Vagina (tissue), 2 donors: Measurements from ENCODE around the gene SLC25A4. TPM values are rescaled to one million over a fixed set of nuclear protein-coding genes. Genes with fewer than 3 reads are reported as not detected.
"Not testable (repeated sequence)": the region's sequence is repeated elsewhere in the genome, so short reads cannot be mapped to it uniquely, and the experiment has no call there.

ENCODE experiments used
- DNase-seq, 2 donors: peaks; one replicate each; pipeline ENCODE4 v3.0.0-alpha.2; 2017; ENCODE audit errors: extremely low spot score in 2 of 2
- H3K27ac ChIP-seq: fragments of 200-600 bp; sonication (generic); one replicate; pipeline ENCODE4 v1.5.1; 2019
- H3K27me3 ChIP-seq: fragments of 200-600 bp; sonication (generic); one replicate; pipeline ENCODE4 v1.5.1; 2019
- H3K36me3 ChIP-seq, 2 donors: fragments of 200-600 bp; sonication (generic); one replicate each; pipeline ENCODE4 v1.5.1; 2017 to 2019
- H3K4me1 ChIP-seq: fragments of 200-600 bp; sonication (generic); one replicate; pipeline ENCODE4 v1.5.1; 2019
- H3K4me3 ChIP-seq, 2 donors: fragments of 200-600 bp; sonication (generic); 1 replicate in 1 of 2; 2 replicates in 1 of 2; pipeline ENCODE4 v1.5.1; 2016 to 2019
- H3K9me3 ChIP-seq: fragments of 200-600 bp; sonication (generic); one replicate; pipeline ENCODE4 v1.5.1; 2019
- CTCF ChIP-seq, 3 experiments: fragments of 450-650 bp in 2 of 3; fragments of 200-600 bp in 1 of 3; sonication (generic) in 1 of 3; IDR thresholded peaks; one replicate each; pipeline ENCODE4 v1.5.1; 2017 to 2019; ENCODE audit warnings: antibody characterized with exemption in 3 of 3, mild to moderate bottlenecking in 2 of 3, moderate library complexity in 2 of 3
- POLR2A ChIP-seq, 2 donors: fragments of 450-650 bp; IDR thresholded peaks; one replicate each; pipeline ENCODE4 v1.6.1; 2017; ENCODE audit warnings: antibody characterized with exemption in 2 of 2, mild to moderate bottlenecking in 2 of 2, moderate library complexity in 2 of 2
- POLR2AphosphoS5 ChIP-seq, 2 donors: sonication (generic); formaldehyde crosslinking; IDR thresholded peaks; one replicate each; pipeline ENCODE4 v1.9.0; 2017; ENCODE audit warnings: antibody characterized with exemption in 2 of 2, mild to moderate bottlenecking in 2 of 2, low read depth in 1 of 2; ENCODE audit not compliant: insufficient read depth in 1 of 2
- intact Hi-C: fragments of 100-400 bp; cut with DNase I; formaldehyde crosslinking; loops from one replicate; pipeline ENCODE4 v1.15.1; 2023
- total RNA-seq: library from RNA; depleted of rRNA; stranded (reverse); fragments of >200 nt; gene quantifications from one replicate; pipeline ENCODE4 v1.2.3, GENCODE V29; 2016

The SLC25A4 gene
- total RNA-seq, 1 donor from 2014 or later, result 14.0 TPM

GRCh38 chr4:185106353-185106752 lies 36.7 kb upstream of the SLC25A4 start:
- no peak overlapping the region for H3K27ac ChIP-seq
- intact Hi-C loops, result no loop called here
- H3K4me3 ChIP-seq, result no peak overlapping the region
- no peak for DNase-seq
- TF ChIP-seq POLR2A (IDR thresholded peaks at IDR 0.05) (no peak), POLR2AphosphoS5 (IDR thresholded peaks at IDR 0.05; ENCODE audit: insufficient read depth in 1 of 2, low read depth in 1 of 2) (no peak)
- no peaks in the 10 kb centered on the region for H3K27me3 ChIP-seq
- H3K36me3 ChIP-seq, result no peaks in the 10 kb centered on the region
- H3K4me1 ChIP-seq, result no peaks in the 10 kb centered on the region
- H3K9me3 ChIP-seq, result no peaks in the 10 kb centered on the region

- H3K27ac ChIP-seq, H3K9me3 ChIP-seq, H3K27me3 ChIP-seq, H3K4me1 ChIP-seq, H3K36me3 ChIP-seq, H3K4me3 ChIP-seq, DNase-seq, intact Hi-C loops: not testable (repeated sequence)
Observed at GRCh38 chr4:185107574-185107973, 35.5 kb upstream of the SLC25A4 start.

GRCh38 chr4:185108185-185108584 lies 34.9 kb upstream of the SLC25A4 start:
- TF ChIP-seq CTCF (IDR thresholded peaks at IDR 0.05) (no peak), POLR2AphosphoS5 (IDR thresholded peaks at IDR 0.05; ENCODE audit: insufficient read depth in 1 of 2, low read depth in 1 of 2) (no peak), POLR2A (IDR thresholded peaks at IDR 0.05) (no peak)
- Histone ChIP-seq H3K4me3 (no peak overlapping the region), H3K36me3 (no peaks in the 10 kb centered on the region), H3K27ac (no peak overlapping the region), H3K4me1 (peaks cover 12% of the 10 kb centered on the region), H3K27me3 (no peaks in the 10 kb centered on the region), H3K9me3 (no peaks in the 10 kb centered on the region)
- DNase-seq, result no peak
- intact Hi-C loops, result no loop called here

GRCh38 chr4:185108669-185109068 lies 34.4 kb upstream of the SLC25A4 start:
- no peak for DNase-seq
- Histone ChIP-seq H3K4me1 (peaks cover 12% of the 10 kb centered on the region), H3K27ac (no peak overlapping the region), H3K27me3 (no peaks in the 10 kb centered on the region), H3K9me3 (no peaks in the 10 kb centered on the region), H3K36me3 (no peaks in the 10 kb centered on the region), H3K4me3 (no peak overlapping the region)
- intact Hi-C loops, result no loop called here
- TF ChIP-seq CTCF (IDR thresholded peaks at IDR 0.05) (no peak), POLR2AphosphoS5 (IDR thresholded peaks at IDR 0.05; ENCODE audit: insufficient read depth in 1 of 2, low read depth in 1 of 2) (no peak), POLR2A (IDR thresholded peaks at IDR 0.05) (no peak)

DNA sequence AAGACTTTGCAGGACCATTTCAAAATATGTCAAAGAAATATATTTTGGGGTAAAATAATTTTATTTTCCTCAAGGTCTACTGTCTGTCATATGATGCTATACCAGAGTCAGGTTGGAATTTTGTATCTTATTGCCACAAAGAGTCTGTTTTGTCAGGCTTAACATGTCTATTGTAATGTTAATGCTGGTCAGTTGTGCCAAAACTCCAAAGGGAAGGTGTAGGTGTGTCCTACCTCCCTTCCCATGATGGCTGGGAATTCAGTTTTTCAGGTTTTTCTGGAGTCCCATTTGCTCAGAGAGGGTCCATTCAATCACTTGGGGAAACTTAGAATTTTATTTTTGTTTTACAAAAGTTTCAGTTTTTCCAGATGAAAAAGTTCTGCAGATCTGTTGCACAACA lies 33.3 kb upstream of the SLC25A4 start:
- Histone ChIP-seq H3K36me3 (no peaks in the 10 kb centered on the region), H3K9me3 (no peaks in the 10 kb centered on the region), H3K4me3 (no peak overlapping the region), H3K4me1 (peaks cover 12% of the 10 kb centered on the region), H3K27me3 (no peaks in the 10 kb centered on the region), H3K27ac (no peak overlapping the region)
- no peak for TF ChIP-seq POLR2A (IDR thresholded peaks at IDR 0.05)
- no peak for TF ChIP-seq CTCF (IDR thresholded peaks at IDR 0.05)
- TF ChIP-seq POLR2AphosphoS5 (IDR thresholded peaks at IDR 0.05; ENCODE audit: insufficient read depth in 1 of 2, low read depth in 1 of 2), result no peak
- DNase-seq, result no peak
- intact Hi-C loops, result no loop called here

DNA sequence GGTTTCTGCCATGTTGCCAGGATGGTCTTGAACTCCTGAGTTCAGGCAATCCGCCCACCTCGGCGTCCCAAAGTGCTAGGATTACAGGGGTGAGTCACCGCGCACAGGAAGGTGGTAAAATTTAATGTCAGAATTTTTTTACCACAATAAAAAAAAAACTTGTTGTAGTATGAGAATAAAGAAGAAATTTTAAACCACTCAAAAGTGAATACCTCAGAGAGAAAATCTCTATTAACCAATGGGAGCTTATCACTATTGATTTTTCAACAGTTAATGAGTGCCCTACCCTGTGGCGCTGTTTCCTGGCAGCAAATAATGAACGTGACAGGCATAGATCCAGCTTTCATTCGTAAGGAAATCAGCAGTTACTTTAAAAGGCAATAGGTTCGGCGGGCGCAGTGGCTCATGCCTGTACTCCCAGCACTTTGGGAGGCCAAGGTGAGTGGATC lies 32.7 kb upstream of the SLC25A4 start:
- H3K4me3 ChIP-seq, result no peak overlapping the region
- no peak overlapping the region for H3K27ac ChIP-seq
- intact Hi-C loops, result no loop called here
- H3K9me3 ChIP-seq, result no peaks in the 10 kb centered on the region
- H3K36me3 ChIP-seq, result no peaks in the 10 kb centered on the region
- peaks cover 12% of the 10 kb centered on the region for H3K4me1 ChIP-seq
- TF ChIP-seq POLR2A (IDR thresholded peaks at IDR 0.05), result no peak
- no peak for TF ChIP-seq CTCF (IDR thresholded peaks at IDR 0.05)
- no peak for TF ChIP-seq POLR2AphosphoS5 (IDR thresholded peaks at IDR 0.05; ENCODE audit: insufficient read depth in 1 of 2, low read depth in 1 of 2)
- DNase-seq, result no peak
- no peaks in the 10 kb centered on the region for H3K27me3 ChIP-seq
